Keratinocyte (primary cell): ENCODE measurements around the gene KLF1. TPM values are rescaled to one million over a fixed set of nuclear protein-coding genes. Genes with fewer than 3 reads are reported as not detected.

Experiments
- DNase-seq: peaks from one replicate; pipeline ENCODE4 v3.0.0-alpha.2; 2011; ENCODE audit warnings: low read depth, missing footprints, low spot score
- FAIRE-seq: peaks from 2 replicates; lab custom pipeline; 2011; peaks lifted over from hg19 to GRCh38; lab: Jason Lieb, UNC
- H2AFZ ChIP-seq: 2 replicates; pipeline ENCODE4 v1.6.0; 2012; ENCODE audit warnings: low read length, control low read depth, inconsistent platforms; ENCODE audit not compliant: control insufficient read depth
- H3K27ac ChIP-seq: 2 replicates; pipeline ENCODE4 v1.5.1; 2011; ENCODE audit warnings: low read length; ENCODE audit not compliant: control insufficient read depth, insufficient read depth
- H3K27me3 ChIP-seq: 3 replicates; pipeline ENCODE4 v1.6.0; 2011; ENCODE audit warnings: low read length; ENCODE audit not compliant: control insufficient read depth, insufficient read depth; ENCODE audit errors: extremely low read depth
- H3K36me3 ChIP-seq, 2 experiments: 2 replicates in 1 of 2; 3 replicates in 1 of 2; pipeline ENCODE4 v1.5.1; 2011; ENCODE audit warnings: low read length in 2 of 2, mild to moderate bottlenecking in 1 of 2; ENCODE audit not compliant: control insufficient read depth in 2 of 2, insufficient read depth in 2 of 2; ENCODE audit errors: extremely low read depth in 1 of 2
- H3K4me1 ChIP-seq: 3 replicates; pipeline ENCODE4 v1.5.1; 2011; ENCODE audit warnings: low read length; ENCODE audit not compliant: control insufficient read depth, insufficient read depth; ENCODE audit errors: extremely low read depth
- H3K4me2 ChIP-seq: 3 replicates; pipeline ENCODE4 v1.6.0; 2011; ENCODE audit warnings: low read depth, low read length; ENCODE audit not compliant: control insufficient read depth, insufficient read depth; ENCODE audit errors: extremely low read depth
- H3K4me3 ChIP-seq, 3 experiments: fragments of 200-600 bp in 1 of 3; sonication (generic) in 1 of 3; 2 replicates in 2 of 3; 3 replicates in 1 of 3; pipeline ENCODE4 v1.5.1; 2011 to 2016; ENCODE audit warnings: low read length in 3 of 3, mild to moderate bottlenecking in 3 of 3, control low read depth in 2 of 3, inconsistent platforms in 1 of 3, low read depth in 1 of 3, mixed read lengths in 1 of 3, mixed run types in 1 of 3, moderate library complexity in 1 of 3; ENCODE audit not compliant: control insufficient read depth in 2 of 3, insufficient read depth in 2 of 3; ENCODE audit errors: extremely low read depth in 1 of 3
- H3K79me2 ChIP-seq: 2 replicates; pipeline ENCODE4 v1.6.0; 2012; ENCODE audit warnings: low read length; ENCODE audit not compliant: control insufficient read depth, insufficient read depth
- H3K9ac ChIP-seq: 3 replicates; pipeline ENCODE4 v1.6.0; 2011; ENCODE audit warnings: low read length; ENCODE audit not compliant: control insufficient read depth, insufficient read depth; ENCODE audit errors: extremely low read depth
- H3K9me1 ChIP-seq: 3 replicates; pipeline ENCODE4 v1.6.0; 2011; ENCODE audit warnings: low read length; ENCODE audit not compliant: control insufficient read depth, insufficient read depth; ENCODE audit errors: extremely low read depth
- H3K9me3 ChIP-seq: 2 replicates; pipeline ENCODE4 v1.5.1; 2012; ENCODE audit warnings: low read depth, low read length; ENCODE audit not compliant: control insufficient read depth
- H4K20me1 ChIP-seq: 3 replicates; pipeline ENCODE4 v1.6.0; 2011; ENCODE audit warnings: low read length; ENCODE audit not compliant: control insufficient read depth, insufficient read depth; ENCODE audit errors: extremely low read depth
- CTCF ChIP-seq, 3 experiments: IDR thresholded peaks in 1 of 3; conservative IDR thresholded peaks in 1 of 3; optimal IDR thresholded peaks in 1 of 3; 2 replicates in 2 of 3; 3 replicates in 1 of 3; pipeline versions ENCODE3 to v1.5.1; 2011; ENCODE audit warnings: low read length in 3 of 3, mild to moderate bottlenecking in 3 of 3, moderate library complexity in 2 of 3, control low read depth in 1 of 3, inconsistent platforms in 1 of 3; ENCODE audit not compliant: insufficient read depth in 2 of 3; ENCODE audit errors: extremely low read depth in 1 of 3
- EZH2 ChIP-seq: IDR thresholded peaks from one replicate; pipeline ENCODE4 v1.6.1; 2012; ENCODE audit warnings: inconsistent platforms, mild to moderate bottlenecking, low read length, moderate library complexity
- dilution Hi-C: fragments of 300-500 bp; cut with MboI; formaldehyde crosslinking; loops from one replicate; pipeline ENCODE4 v1.7.0; 2020; ENCODE audit warnings: low sequenced_read_pairs; ENCODE audit not compliant: extremely low pct_ligation_motif_present
- polyA plus RNA-seq, 5 experiments: library from polyadenylated mRNA; depleted of rRNA in 3 of 5; stranded (reverse) in 3 of 5; stranded (forward) in 1 of 5; unstranded in 1 of 5; fragments of >200 nt; gene quantifications; 1 replicate in 1 of 5; 2 replicates in 3 of 5; 3 replicates in 1 of 5; pipeline versions ENCODE4 v1.2.1 to v1.2.3, GENCODE V29; 2011 to 2012; ENCODE audit warnings: missing spikeins in 2 of 5, low read depth in 1 of 5, low replicate concordance in 1 of 5

KLF1 gene
- polyA plus RNA-seq, 1 donor (not counting 4 experiments of a cell fraction or from before 2014, with no cell fraction given), result not detected

DNA sequence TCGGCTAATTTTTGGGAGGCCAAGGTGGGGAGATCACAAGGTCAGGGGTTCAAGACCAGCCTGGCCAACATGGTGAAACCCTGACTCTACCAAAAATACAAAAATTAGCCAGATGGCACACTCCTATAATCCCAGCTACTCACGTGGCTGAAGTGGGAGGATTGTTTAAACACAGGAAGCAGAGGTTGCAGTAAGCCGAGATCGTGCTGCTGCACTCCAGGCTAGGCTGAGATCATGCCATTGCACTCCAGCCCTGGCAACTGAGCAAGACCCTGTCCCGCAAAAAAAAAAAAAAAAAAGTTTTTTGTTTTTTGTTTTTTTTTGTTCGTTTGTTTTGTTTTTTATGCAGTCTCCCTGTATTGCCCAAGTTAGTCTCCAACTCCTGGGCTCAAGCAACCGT lies 27.5 kb downstream of the KLF1 start:
- Histone ChIP-seq H3K9me3 (no peaks in the 10 kb centered on the region), H3K4me1 (no peaks in the 10 kb centered on the region), H3K9me1 (no peaks in the 10 kb centered on the region), H3K36me3 (no peaks in the 10 kb centered on the region), H3K27me3 (no peaks in the 10 kb centered on the region), H3K27ac (no peak overlapping the region), H2AFZ (no peak overlapping the region), H3K4me2 (no peak overlapping the region), H3K4me3 (no peak overlapping the region), H4K20me1 (no peaks in the 10 kb centered on the region), H3K79me2 (no peaks in the 10 kb centered on the region), H3K9ac (no peak overlapping the region)
- TF ChIP-seq EZH2 (no peak), CTCF (optimal IDR thresholded peaks at IDR 0.05 in 1 of 3, IDR thresholded peaks at IDR 0.05 in 1 of 3, conservative IDR thresholded peaks at IDR 0.05 in 1 of 3; ENCODE audit: extremely low read depth in 1 of 3, insufficient read depth in 2 of 3, low read length in 3 of 3) (no peak)
- no peak for DNase-seq
- FAIRE-seq, result no peak
- dilution Hi-C loops, result no loop called here

GRCh38 chr19:12858041-12858928 lies 28.7 kb downstream of the KLF1 start:
- Histone ChIP-seq H2AFZ (no peak overlapping the region), H3K4me3 (no peak overlapping the region), H3K4me1 (no peaks in the 10 kb centered on the region), H4K20me1 (no peaks in the 10 kb centered on the region), H3K9me1 (no peaks in the 10 kb centered on the region), H3K27ac (no peak overlapping the region), H3K9ac (no peak overlapping the region), H3K4me2 (no peak overlapping the region), H3K36me3 (no peaks in the 10 kb centered on the region), H3K79me2 (no peaks in the 10 kb centered on the region), H3K9me3 (no peaks in the 10 kb centered on the region), H3K27me3 (no peaks in the 10 kb centered on the region)
- TF ChIP-seq CTCF (optimal IDR thresholded peaks at IDR 0.05 in 1 of 3, IDR thresholded peaks at IDR 0.05 in 1 of 3, conservative IDR thresholded peaks at IDR 0.05 in 1 of 3; ENCODE audit: extremely low read depth in 1 of 3, insufficient read depth in 2 of 3, low read length in 3 of 3) (no peak), EZH2 (no peak)
- DNase-seq, result no peak
- dilution Hi-C loops, result no loop called here
- no peak for FAIRE-seq
